Pulmonary artery endothelial cell (primary cell): ENCODE measurements around the gene ZC3H10. TPM values are rescaled to one million over a fixed set of nuclear protein-coding genes. Genes with fewer than 3 reads are reported as not detected.
A peak's percentile ranks its signal among the peaks of the same experiment; 100 is the strongest.
"Not testable (repeated sequence)": the region's sequence is repeated elsewhere in the genome, so short reads cannot be mapped to it uniquely, and the experiment has no call there.

Source experiments
- DNase-seq: peaks from one replicate; pipeline ENCODE4 v3.0.0-alpha.2; 2011; ENCODE audit warnings: low read depth, low spot score
- total RNA-seq: library from RNA; depleted of rRNA; stranded (reverse); fragments of >200 nt; gene quantifications from 2 replicates; pipeline ENCODE4 v1.2.3, GENCODE V29; 2014

Gene ZC3H10
- total RNA-seq, 1 donor from 2014 or later: 5.5 TPM

GRCh38 chr12:56154246-56154771, 36.2 kb downstream of the ZC3H10 start:
- no peak for DNase-seq

- DNase-seq: no peak
Observed at GRCh38 chr12:56154818-56155217, 36.8 kb downstream of the ZC3H10 start.

GRCh38 chr12:56155256-56155845, 37.3 kb downstream of the ZC3H10 start:
- DNase-seq: no peak

- not testable (repeated sequence) for DNase-seq
Observed at GRCh38 chr12:56156464-56157200, 38.6 kb downstream of the ZC3H10 start.

- DNase-seq: peak; percentile 64
Observed at GRCh38 chr12:56157201-56158028, 39.3 kb downstream of the ZC3H10 start.

- peak; percentile 93 for DNase-seq
Observed at GRCh38 chr12:56158029-56158925, 40.2 kb downstream of the ZC3H10 start, which contains the start of gene MYL6. MYL6 (plus strand) TSS chr12:56158359; CDS start chr12:56158402, 43 bp downstream.

GRCh38 chr12:56158926-56159461, 40.9 kb downstream of the ZC3H10 start:
- peak; percentile 36 for DNase-seq

- DNase-seq: no peak
Observed at GRCh38 chr12:56159482-56160192, 41.6 kb downstream of the ZC3H10 start.

GRCh38 chr12:56160193-56160763, 42.2 kb downstream of the ZC3H10 start:
- peak; percentile 66 for DNase-seq

- no peak for DNase-seq
Observed at GRCh38 chr12:56160894-56161689, 43.0 kb downstream of the ZC3H10 start.

- no peak for DNase-seq
Observed at GRCh38 chr12:56161690-56162351, 43.8 kb downstream of the ZC3H10 start.

GRCh38 chr12:56162468-56163290, 44.6 kb downstream of the ZC3H10 start:
- no peak for DNase-seq

- DNase-seq: no peak
Observed at GRCh38 chr12:56163533-56164344, 45.7 kb downstream of the ZC3H10 start.

- DNase-seq: no peak
Observed at GRCh38 chr12:56164345-56164729, 46.3 kb downstream of the ZC3H10 start.

- DNase-seq: no peak
Observed at GRCh38 chr12:56165369-56165768, 47.3 kb downstream of the ZC3H10 start.

GRCh38 chr12:56169229-56169759, 51.2 kb downstream of the ZC3H10 start:
- no peak for DNase-seq
